ENCODE measurements around the gene COIL.

DNA sequence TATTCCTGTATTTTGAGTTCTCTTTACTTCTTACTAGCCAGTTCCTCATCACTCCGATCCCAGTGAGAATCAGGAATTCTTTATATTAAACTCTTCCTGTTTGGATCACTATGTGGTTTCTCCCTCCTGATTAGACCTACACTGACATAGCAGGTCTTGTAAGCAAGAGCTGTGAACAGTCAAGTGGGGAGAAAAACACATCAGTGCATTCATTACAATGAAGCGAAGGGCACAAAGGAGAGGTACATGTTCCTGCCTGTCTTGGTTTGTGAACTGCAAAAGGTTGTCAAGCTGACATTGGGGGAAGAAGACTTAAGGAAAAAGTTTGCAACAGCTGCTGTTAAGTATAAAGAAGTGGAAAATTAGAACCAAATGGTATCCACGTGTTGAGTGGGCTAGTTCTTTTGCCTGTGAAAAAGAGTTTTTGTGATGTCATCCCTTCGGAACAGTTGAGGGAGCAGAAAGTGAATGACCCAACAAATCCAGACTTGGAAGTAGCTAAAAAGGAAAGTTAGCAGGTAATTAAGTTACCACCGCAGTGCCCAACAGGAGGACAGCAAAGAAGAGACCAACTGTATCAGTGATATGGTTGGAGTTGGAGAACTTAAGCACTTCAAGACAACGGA lies 24.0 kb downstream of the COIL start:
- TF ChIP-seq, protein P1, sequence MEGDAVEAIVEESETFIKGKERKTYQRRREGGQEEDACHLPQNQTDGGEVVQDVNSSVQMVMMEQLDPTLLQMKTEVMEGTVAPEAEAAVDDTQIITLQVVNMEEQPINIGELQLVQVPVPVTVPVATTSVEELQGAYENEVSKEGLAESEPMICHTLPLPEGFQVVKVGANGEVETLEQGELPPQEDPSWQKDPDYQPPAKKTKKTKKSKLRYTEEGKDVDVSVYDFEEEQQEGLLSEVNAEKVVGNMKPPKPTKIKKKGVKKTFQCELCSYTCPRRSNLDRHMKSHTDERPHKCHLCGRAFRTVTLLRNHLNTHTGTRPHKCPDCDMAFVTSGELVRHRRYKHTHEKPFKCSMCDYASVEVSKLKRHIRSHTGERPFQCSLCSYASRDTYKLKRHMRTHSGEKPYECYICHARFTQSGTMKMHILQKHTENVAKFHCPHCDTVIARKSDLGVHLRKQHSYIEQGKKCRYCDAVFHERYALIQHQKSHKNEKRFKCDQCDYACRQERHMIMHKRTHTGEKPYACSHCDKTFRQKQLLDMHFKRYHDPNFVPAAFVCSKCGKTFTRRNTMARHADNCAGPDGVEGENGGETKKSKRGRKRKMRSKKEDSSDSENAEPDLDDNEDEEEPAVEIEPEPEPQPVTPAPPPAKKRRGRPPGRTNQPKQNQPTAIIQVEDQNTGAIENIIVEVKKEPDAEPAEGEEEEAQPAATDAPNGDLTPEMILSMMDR (IDR thresholded peaks at IDR 0.05 in 2 of 3, conservative IDR thresholded peaks at IDR 0.05 in 1 of 3; ENCODE audit: borderline replicate concordance in 1 of 3, insufficient read depth in 1 of 3, low read depth in 2 of 3, low read length in 2 of 3), result no peak
- TF ChIP-seq, protein P2, sequence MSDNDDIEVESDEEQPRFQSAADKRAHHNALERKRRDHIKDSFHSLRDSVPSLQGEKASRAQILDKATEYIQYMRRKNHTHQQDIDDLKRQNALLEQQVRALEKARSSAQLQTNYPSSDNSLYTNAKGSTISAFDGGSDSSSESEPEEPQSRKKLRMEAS (IDR thresholded peaks at IDR 0.05), result no peak
- TF ChIP-seq EZH2phosphoT487 (IDR thresholded peaks at IDR 0.05; ENCODE audit: borderline replicate concordance) (no peak), ZNF274 (IDR thresholded peaks at IDR 0.05; ENCODE audit: low read depth, low read length) (no peak)
